ENCODE measurements around the gene TCAF2. TPM values are rescaled to one million over a fixed set of nuclear protein-coding genes. Genes with fewer than 3 reads are reported as not detected.
A peak's percentile ranks its signal among the peaks of the same experiment; 100 is the strongest.
"Not testable (repeated sequence)": the region's sequence is repeated elsewhere in the genome, so short reads cannot be mapped to it uniquely, and the experiment has no call there.

Gene TCAF2
- total and polyA plus RNA-seq, 9 of the 15 experiments (the other 6 are each of a cell fraction or from before 2014, with no cell fraction given) = 0.79 to 10.6 (median 3.0) TPM

DNA sequence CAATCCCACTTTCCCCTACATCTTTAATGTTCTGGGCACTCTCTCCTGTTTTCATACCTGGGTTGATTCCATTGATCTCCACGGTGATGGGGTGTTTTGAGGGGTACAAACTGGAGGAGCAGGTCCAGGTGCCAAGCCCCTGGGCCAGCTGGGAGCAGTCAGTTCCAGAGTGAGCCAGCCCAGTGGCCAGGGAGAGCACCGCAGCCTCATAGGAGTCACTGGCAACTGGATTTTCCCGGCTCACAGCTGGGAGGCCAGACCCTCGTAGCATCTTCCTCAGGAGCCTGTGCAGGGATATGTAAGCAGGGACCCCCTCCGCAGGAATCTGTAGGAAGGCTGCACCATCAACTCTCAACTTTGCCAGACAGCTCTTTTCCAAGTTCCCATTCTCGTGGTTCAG is 25.8 kb downstream of the TCAF2 start:
- WGBS (ENCODE audit: insufficient coverage, low coverage, missing lambda C conversion rate) = no CpG with 5 or more reads among the region's 6 CpGs
- H3K9me3 ChIP-seq (replicated peaks; ENCODE audit: control insufficient read depth, insufficient read depth, low read depth, low read length); H3K9ac ChIP-seq (ENCODE audit: insufficient read depth in 1 of 2, low read depth in 2 of 2, low read length in 2 of 2); H3K79me2 ChIP-seq (ENCODE audit: control insufficient read depth, insufficient read depth, low read length); H3K9me1 ChIP-seq (ENCODE audit: control insufficient read depth, insufficient read depth, low read length); H3K36me3 ChIP-seq (ENCODE audit: control insufficient read depth, insufficient read depth, low read length); H3K4me3 ChIP-seq; H3K27ac ChIP-seq (ENCODE audit: extremely low read depth, low read depth, low read length); H2AFZ ChIP-seq (ENCODE audit: low read depth, low read length); DNase-seq (ENCODE audit: extremely low read depth in 1 of 4, low spot score in 3 of 4); CTCF ChIA-PET (ENCODE audit: low intra/inter-chr PET ratio); FAIRE-seq; BruUV-seq (replicated peaks); H3K4me2 ChIP-seq (ENCODE audit: insufficient read depth, low read length); H3K4me1 ChIP-seq (replicated peaks in 1 of 2; ENCODE audit: control insufficient read depth in 2 of 2, insufficient read depth in 2 of 2, low read length in 2 of 2); H3K27me3 ChIP-seq (ENCODE audit: control insufficient read depth in 2 of 2, insufficient read depth in 2 of 2, low read length in 2 of 2); intact Hi-C loops (cut with micrococcal nuclease); POLR2A ChIA-PET; in situ Hi-C loops (cut with MboI); H4K20me1 ChIP-seq (replicated peaks; ENCODE audit: control insufficient read depth, insufficient read depth, low read length): not testable (repeated sequence)
- ATAC-seq = peak; percentile 18; the same call in 1 of the 3 replicates

DNA sequence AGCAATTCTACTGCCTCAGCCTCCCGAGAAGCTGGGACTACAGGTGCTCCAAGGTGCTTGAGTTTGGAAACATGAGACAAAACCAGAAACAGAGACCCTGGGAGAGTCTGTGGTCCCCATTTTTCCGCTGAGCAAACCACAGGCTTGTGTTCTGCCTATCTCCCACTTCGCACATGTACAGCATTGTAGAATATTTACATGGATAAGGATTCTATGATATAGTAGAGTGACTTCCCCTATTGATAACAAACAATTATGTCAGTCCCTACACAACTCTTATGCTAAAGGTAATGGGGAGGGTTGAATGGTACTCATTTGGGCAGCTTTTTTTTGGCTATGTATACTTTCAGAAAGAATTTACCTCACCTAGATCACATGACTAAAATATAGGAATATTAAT is 29.1 kb downstream of the TCAF2 start:
- H3K4me1 ChIP-seq (replicated peaks in 1 of 2; ENCODE audit: control insufficient read depth in 2 of 2, insufficient read depth in 2 of 2, low read length in 2 of 2); H3K9me3 ChIP-seq (replicated peaks; ENCODE audit: control insufficient read depth, insufficient read depth, low read depth, low read length); H3K9ac ChIP-seq (ENCODE audit: insufficient read depth in 1 of 2, low read depth in 2 of 2, low read length in 2 of 2); H3K36me3 ChIP-seq (ENCODE audit: control insufficient read depth, insufficient read depth, low read length); DNase-seq (ENCODE audit: extremely low read depth in 1 of 4, low spot score in 3 of 4); H3K27ac ChIP-seq (ENCODE audit: extremely low read depth, low read depth, low read length); CTCF ChIA-PET (ENCODE audit: low intra/inter-chr PET ratio); H3K9me1 ChIP-seq (ENCODE audit: control insufficient read depth, insufficient read depth, low read length); intact Hi-C loops (cut with micrococcal nuclease); BruUV-seq (replicated peaks); H2AFZ ChIP-seq (ENCODE audit: low read depth, low read length); H4K20me1 ChIP-seq (replicated peaks; ENCODE audit: control insufficient read depth, insufficient read depth, low read length); H3K79me2 ChIP-seq (ENCODE audit: control insufficient read depth, insufficient read depth, low read length); FAIRE-seq; H3K4me3 ChIP-seq; in situ Hi-C loops (cut with MboI); H3K4me2 ChIP-seq (ENCODE audit: insufficient read depth, low read length); H3K27me3 ChIP-seq (ENCODE audit: control insufficient read depth in 2 of 2, insufficient read depth in 2 of 2, low read length in 2 of 2); POLR2A ChIA-PET: not testable (repeated sequence)
- peak; percentile 90 for ATAC-seq
- no CpG with 5 or more reads among the region's 3 CpGs for WGBS (ENCODE audit: insufficient coverage, low coverage, missing lambda C conversion rate)

DNA sequence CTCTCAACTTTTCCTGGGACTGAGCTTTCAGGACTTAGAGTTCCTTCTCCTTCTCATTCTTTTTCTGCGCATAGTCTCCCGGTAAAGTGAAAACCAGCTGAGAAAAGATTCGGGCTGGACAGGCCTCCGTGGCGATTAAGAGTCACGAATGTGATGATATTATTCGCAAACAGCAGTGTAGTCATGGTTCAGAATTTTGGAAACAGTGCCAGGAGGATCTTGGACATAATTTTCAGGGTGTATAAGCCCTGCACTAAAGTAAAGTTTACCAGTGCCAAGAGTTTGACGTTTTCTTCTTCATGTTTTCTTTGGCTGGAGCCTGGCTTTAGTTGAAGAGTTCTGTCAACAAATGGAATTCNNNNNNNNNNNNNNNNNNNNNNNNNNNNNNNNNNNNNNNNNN is 29.7 kb downstream of the TCAF2 start:
- H4K20me1 ChIP-seq (replicated peaks; ENCODE audit: control insufficient read depth, insufficient read depth, low read length); H3K4me1 ChIP-seq (replicated peaks in 1 of 2; ENCODE audit: control insufficient read depth in 2 of 2, insufficient read depth in 2 of 2, low read length in 2 of 2); FAIRE-seq; H3K9ac ChIP-seq (ENCODE audit: insufficient read depth in 1 of 2, low read depth in 2 of 2, low read length in 2 of 2); H3K36me3 ChIP-seq (ENCODE audit: control insufficient read depth, insufficient read depth, low read length); POLR2A ChIA-PET; H3K9me3 ChIP-seq (replicated peaks; ENCODE audit: control insufficient read depth, insufficient read depth, low read depth, low read length); H3K4me3 ChIP-seq; DNase-seq (ENCODE audit: extremely low read depth in 1 of 4, low spot score in 3 of 4); BruUV-seq (replicated peaks); intact Hi-C loops (cut with micrococcal nuclease); H3K4me2 ChIP-seq (ENCODE audit: insufficient read depth, low read length); CTCF ChIA-PET (ENCODE audit: low intra/inter-chr PET ratio); H3K27me3 ChIP-seq (ENCODE audit: control insufficient read depth in 2 of 2, insufficient read depth in 2 of 2, low read length in 2 of 2); H3K27ac ChIP-seq (ENCODE audit: extremely low read depth, low read depth, low read length); H2AFZ ChIP-seq (ENCODE audit: low read depth, low read length); H3K79me2 ChIP-seq (ENCODE audit: control insufficient read depth, insufficient read depth, low read length); H3K9me1 ChIP-seq (ENCODE audit: control insufficient read depth, insufficient read depth, low read length); in situ Hi-C loops (cut with MboI): not testable (repeated sequence)
- ATAC-seq = peak; percentile 27
- WGBS (ENCODE audit: insufficient coverage, low coverage, missing lambda C conversion rate) = no CpG with 5 or more reads among the region's 8 CpGs

Small RNAs within 50 kb of the gene (small RNA-seq; reads per million reads assigned to genes)
- gene AC073264.2 (not detected), gene RNU6-162P (not detected)

Other genes starting within 250 kb of the TCAF2 start
- 26.9 and 37.8 TPM in 2 replicates for gene ZYX, start 239.6 kb upstream of the TCAF2 start, total RNA-seq (2014; rRNA removed)
- gene ZYX, start 239.6 kb upstream of the TCAF2 start, total RNA-seq (2014; rRNA removed; fragmentation: Illumina TruSeq; extraction: Trizol) = 9.2 and 11.5 TPM in 2 replicates
- 15.7 and 17.3 TPM in 2 replicates for gene ZYX, start 239.6 kb upstream of the TCAF2 start, total RNA-seq (2015; rRNA removed; fragmentation: Illumina TruSeq; extraction: Trizol)
- 114 and 130 TPM in 2 replicates for gene ZYX, start 239.6 kb upstream of the TCAF2 start, total RNA-seq (2021)
- 9.0 and 18.5 TPM in 2 replicates for gene ZYX, start 239.6 kb upstream of the TCAF2 start, polyA plus RNA-seq (2011; rRNA removed)
- gene ZYX, start 239.6 kb upstream of the TCAF2 start, polyA plus RNA-seq (2014; fragmentation: Illumina TruSeq; extraction: Trizol) = 81.7 and 116 TPM in 2 replicates
- gene ZYX, start 239.6 kb upstream of the TCAF2 start, polyA plus RNA-seq (2014; fragmentation: Nextera tagmentation; extraction: Ambion mirVana) = 1 to 10 TPM; 1.8 to 3.1 TPM
- gene ZYX, start 239.6 kb upstream of the TCAF2 start, polyA plus RNA-seq (2014; rRNA removed) = 30.0 and 35.0 TPM in 2 replicates
- gene EPHA1, start 212.1 kb upstream of the TCAF2 start, total RNA-seq (2014; rRNA removed) = not detected in 2 replicates
- gene EPHA1, start 212.1 kb upstream of the TCAF2 start, total RNA-seq (2014; rRNA removed; fragmentation: Illumina TruSeq; extraction: Trizol) = not detected in 2 replicates
- gene EPHA1, start 212.1 kb upstream of the TCAF2 start, total RNA-seq (2015; rRNA removed; fragmentation: Illumina TruSeq; extraction: Trizol) = not detected in 2 replicates
- 0.22 and 0.25 TPM in 2 replicates for gene EPHA1, start 212.1 kb upstream of the TCAF2 start, total RNA-seq (2021)
- gene EPHA1, start 212.1 kb upstream of the TCAF2 start, polyA plus RNA-seq (2011; rRNA removed) = 0.07 and 0.32 TPM in 2 replicates
- gene EPHA1, start 212.1 kb upstream of the TCAF2 start, polyA plus RNA-seq (2014; fragmentation: Illumina TruSeq; extraction: Trizol) = not detected in 2 replicates
- gene EPHA1, start 212.1 kb upstream of the TCAF2 start, polyA plus RNA-seq (2014; fragmentation: Nextera tagmentation; extraction: Ambion mirVana) = not detected
- 0.05 and 0.57 TPM in 2 replicates for gene EPHA1, start 212.1 kb upstream of the TCAF2 start, polyA plus RNA-seq (2014; rRNA removed)
- not detected in 2 replicates for gene TAS2R60, start 177.5 kb upstream of the TCAF2 start, total RNA-seq (2014; rRNA removed)
- gene TAS2R60, start 177.5 kb upstream of the TCAF2 start, total RNA-seq (2014; rRNA removed; fragmentation: Illumina TruSeq; extraction: Trizol) = not detected in 2 replicates
- not detected in 2 replicates for gene TAS2R60, start 177.5 kb upstream of the TCAF2 start, total RNA-seq (2015; rRNA removed; fragmentation: Illumina TruSeq; extraction: Trizol)
- not detected in 2 replicates for gene TAS2R60, start 177.5 kb upstream of the TCAF2 start, total RNA-seq (2021)
- 0.08 TPM in 2 replicates for gene TAS2R60, start 177.5 kb upstream of the TCAF2 start, polyA plus RNA-seq (2011; rRNA removed)
- gene TAS2R60, start 177.5 kb upstream of the TCAF2 start, polyA plus RNA-seq (2014; fragmentation: Illumina TruSeq; extraction: Trizol) = not detected in 2 replicates
- gene TAS2R60, start 177.5 kb upstream of the TCAF2 start, polyA plus RNA-seq (2014; fragmentation: Nextera tagmentation; extraction: Ambion mirVana) = not detected
- 0.28 TPM in 1 of 2 replicates, not detected in the other for gene TAS2R60, start 177.5 kb upstream of the TCAF2 start, polyA plus RNA-seq (2014; rRNA removed)
- gene TAS2R41, start 143.1 kb upstream of the TCAF2 start, total RNA-seq (2014; rRNA removed) = not detected in 2 replicates
- gene TAS2R41, start 143.1 kb upstream of the TCAF2 start, total RNA-seq (2014; rRNA removed; fragmentation: Illumina TruSeq; extraction: Trizol) = not detected in 2 replicates
- gene TAS2R41, start 143.1 kb upstream of the TCAF2 start, total RNA-seq (2015; rRNA removed; fragmentation: Illumina TruSeq; extraction: Trizol) = not detected in 2 replicates
- gene TAS2R41, start 143.1 kb upstream of the TCAF2 start, total RNA-seq (2021) = not detected in 2 replicates
- gene TAS2R41, start 143.1 kb upstream of the TCAF2 start, polyA plus RNA-seq (2011; rRNA removed) = not detected in 2 replicates
- not detected in 2 replicates for gene TAS2R41, start 143.1 kb upstream of the TCAF2 start, polyA plus RNA-seq (2014; fragmentation: Illumina TruSeq; extraction: Trizol)
- gene TAS2R41, start 143.1 kb upstream of the TCAF2 start, polyA plus RNA-seq (2014; fragmentation: Nextera tagmentation; extraction: Ambion mirVana) = not detected
- not detected in 2 replicates for gene TAS2R41, start 143.1 kb upstream of the TCAF2 start, polyA plus RNA-seq (2014; rRNA removed)
- 0.09 TPM in 1 of 2 replicates, not detected in the other for gene CTAGE15, start 49.2 kb upstream of the TCAF2 start, total RNA-seq (2014; rRNA removed)
- 0.22 TPM in 1 of 2 replicates, not detected in the other for gene CTAGE15, start 49.2 kb upstream of the TCAF2 start, total RNA-seq (2014; rRNA removed; fragmentation: Illumina TruSeq; extraction: Trizol)
- gene CTAGE15, start 49.2 kb upstream of the TCAF2 start, total RNA-seq (2015; rRNA removed; fragmentation: Illumina TruSeq; extraction: Trizol) = 0.04 and 0.23 TPM in 2 replicates
- gene CTAGE15, start 49.2 kb upstream of the TCAF2 start, total RNA-seq (2021) = not detected in 2 replicates
- gene CTAGE15, start 49.2 kb upstream of the TCAF2 start, polyA plus RNA-seq (2011; rRNA removed) = 0.16 and 0.56 TPM in 2 replicates
- 0.15 and 0.18 TPM in 2 replicates for gene CTAGE15, start 49.2 kb upstream of the TCAF2 start, polyA plus RNA-seq (2014; fragmentation: Illumina TruSeq; extraction: Trizol)
- gene CTAGE15, start 49.2 kb upstream of the TCAF2 start, polyA plus RNA-seq (2014; fragmentation: Nextera tagmentation; extraction: Ambion mirVana) = under 1 TPM in 1 of 2 experiments, not detected in 1; 0.01 TPM
- gene CTAGE15, start 49.2 kb upstream of the TCAF2 start, polyA plus RNA-seq (2014; rRNA removed) = 0.22 TPM in 1 of 2 replicates, not detected in the other
- gene CTAGE6, start 136.7 kb downstream of the TCAF2 start, total RNA-seq (2014; rRNA removed) = 0.29 TPM in 1 of 2 replicates, not detected in the other
- gene CTAGE6, start 136.7 kb downstream of the TCAF2 start, total RNA-seq (2014; rRNA removed; fragmentation: Illumina TruSeq; extraction: Trizol) = 0.04 and 0.45 TPM in 2 replicates
- gene CTAGE6, start 136.7 kb downstream of the TCAF2 start, total RNA-seq (2015; rRNA removed; fragmentation: Illumina TruSeq; extraction: Trizol) = not detected in 2 replicates
- gene CTAGE6, start 136.7 kb downstream of the TCAF2 start, total RNA-seq (2021) = 0.09 and 0.18 TPM in 2 replicates
- 0.54 TPM in 1 of 2 replicates, not detected in the other for gene CTAGE6, start 136.7 kb downstream of the TCAF2 start, polyA plus RNA-seq (2011; rRNA removed)
- gene CTAGE6, start 136.7 kb downstream of the TCAF2 start, polyA plus RNA-seq (2014; fragmentation: Illumina TruSeq; extraction: Trizol) = 0.04 TPM in 1 of 2 replicates, not detected in the other
- not detected for gene CTAGE6, start 136.7 kb downstream of the TCAF2 start, polyA plus RNA-seq (2014; fragmentation: Nextera tagmentation; extraction: Ambion mirVana)
- 0.21 TPM in 1 of 2 replicates, not detected in the other for gene CTAGE6, start 136.7 kb downstream of the TCAF2 start, polyA plus RNA-seq (2014; rRNA removed)